Brain microvascular endothelial cell (primary cell): ENCODE measurements around the gene LRRC74B.

Experiments used
- DNase-seq: peaks from one replicate; pipeline ENCODE4 v3.0.0-alpha.2; 2020
- H3K27ac ChIP-seq: fragments of 250-450 bp; sonication (Bioruptor Pico); 2 replicates; pipeline ENCODE4 v1.5.1; 2020; ENCODE audit warnings: mild to moderate bottlenecking, moderate library complexity
- H3K27me3 ChIP-seq: fragments of 250-450 bp; sonication (Bioruptor Pico); replicated peaks from 2 replicates; pipeline ENCODE4 v1.5.1; 2020; ENCODE audit warnings: mild to moderate bottlenecking
- H3K36me3 ChIP-seq: fragments of 250-450 bp; sonication (Bioruptor Pico); replicated peaks from 2 replicates; pipeline ENCODE4 v1.5.1; 2020; ENCODE audit warnings: mild to moderate bottlenecking
- H3K4me3 ChIP-seq: 2 replicates; pipeline ENCODE4 v1.5.1; 2011; ENCODE audit warnings: low read depth, mild to moderate bottlenecking, control low read depth, low read length, moderate library complexity
- CTCF ChIP-seq: IDR thresholded peaks from 2 replicates; pipeline ENCODE4 v1.5.1; 2011; ENCODE audit warnings: low read depth, mild to moderate bottlenecking, moderate library complexity, low read length, control low read depth, inconsistent platforms; ENCODE audit errors: missing control alignments
- in situ Hi-C: cut with HindIII; loops from 2 replicates; pipeline ENCODE4 v1.10.0; 2017; ENCODE audit warnings: low sequenced_read_pairs, low pct_ligation_motif_present

LRRC74B gene

GRCh38 chr22:21014726-21015465, 30.9 kb upstream of the LRRC74B start, which contains the start of gene P2RX6:
P2RX6 (plus strand) TSS chr22:21015165; CDS start chr22:21015175, 10 bp downstream.
- peak within 1 kb of the TSS; percentile 1 for H3K27ac ChIP-seq
- in situ Hi-C loops, result no loop called here
- no peaks in the 10 kb centered on the region for H3K27me3 ChIP-seq
- peak; percentile 25 for DNase-seq
- peak within 1 kb of the TSS; percentile 64 for H3K4me3 ChIP-seq
- no peak for TF ChIP-seq CTCF
- no peaks in the 10 kb centered on the region for H3K36me3 ChIP-seq

- in situ Hi-C loops, result no loop called here
- Histone ChIP-seq H3K27ac (no peak overlapping the region), H3K27me3 (no peaks in the 10 kb centered on the region), H3K4me3 (no peak overlapping the region), H3K36me3 (no peaks in the 10 kb centered on the region)
- DNase-seq, result no peak
- TF ChIP-seq CTCF, result no peak
Measured at GRCh38 chr22:21015466-21016006, 30.2 kb upstream of the LRRC74B start.

- in situ Hi-C loops, result no loop called here
- H3K27me3 ChIP-seq, result no peaks in the 10 kb centered on the region
- no peak for TF ChIP-seq CTCF
- H3K36me3 ChIP-seq, result no peaks in the 10 kb centered on the region
- H3K4me3 ChIP-seq, result no peak overlapping the region
- no peak for DNase-seq
- H3K27ac ChIP-seq, result no peak overlapping the region
Measured at GRCh38 chr22:21016644-21017420, 28.9 kb upstream of the LRRC74B start.

- H3K36me3 ChIP-seq, result no peaks in the 10 kb centered on the region
- no peak overlapping the region for H3K27ac ChIP-seq
- no peak overlapping the region for H3K4me3 ChIP-seq
- no peak for DNase-seq
- no peak for TF ChIP-seq CTCF
- H3K27me3 ChIP-seq, result no peaks in the 10 kb centered on the region
- in situ Hi-C loops, result no loop called here
Measured at GRCh38 chr22:21018314-21018713, 27.4 kb upstream of the LRRC74B start.

GRCh38 chr22:21020802-21021429, 24.8 kb upstream of the LRRC74B start:
- Histone ChIP-seq H3K36me3 (no peaks in the 10 kb centered on the region), H3K27ac (no peak overlapping the region), H3K27me3 (no peaks in the 10 kb centered on the region), H3K4me3 (no peak overlapping the region)
- no peak for DNase-seq
- in situ Hi-C loops, result no loop called here
- TF ChIP-seq CTCF, result peak; percentile 71
